Stimulated activated CD8-positive, alpha-beta memory T cell treated with anti-CD3 and anti-CD28 coated beads, Interleukin-2, amount 100 ng/mL, for 1 hour (primary cell): ENCODE results near the gene C4B.
"Not testable (repeated sequence)": the region's sequence is repeated elsewhere in the genome, so short reads cannot be mapped to it uniquely, and the experiment has no call there.

ENCODE experiments used
- DNase-seq, 2 donors: peaks; one replicate each; pipeline ENCODE4 v3.0.0-alpha.2; 2020; ENCODE audit warnings: low read depth in 2 of 2

Gene C4B

DNA sequence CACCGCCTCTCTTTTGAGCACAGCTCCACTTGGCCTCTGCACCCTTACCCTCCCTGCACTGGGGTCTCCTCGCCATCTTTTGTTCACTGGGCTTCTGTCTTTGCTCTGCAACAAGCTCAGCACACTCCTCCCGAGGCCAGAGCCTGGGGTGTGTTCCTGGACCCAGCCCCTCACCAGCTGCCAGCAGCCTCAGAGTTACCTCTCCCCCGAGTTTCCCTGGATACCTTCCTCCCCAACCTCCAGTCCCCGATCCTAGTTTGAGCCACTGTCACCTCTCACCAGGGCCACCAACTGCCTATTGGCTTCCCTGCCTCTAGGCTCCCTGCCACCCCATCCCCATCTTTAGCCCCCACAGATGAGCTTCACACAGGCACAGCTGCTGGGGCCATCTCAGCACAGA is 36.0 kb downstream of the C4B start:
- no peak for DNase-seq

DNA sequence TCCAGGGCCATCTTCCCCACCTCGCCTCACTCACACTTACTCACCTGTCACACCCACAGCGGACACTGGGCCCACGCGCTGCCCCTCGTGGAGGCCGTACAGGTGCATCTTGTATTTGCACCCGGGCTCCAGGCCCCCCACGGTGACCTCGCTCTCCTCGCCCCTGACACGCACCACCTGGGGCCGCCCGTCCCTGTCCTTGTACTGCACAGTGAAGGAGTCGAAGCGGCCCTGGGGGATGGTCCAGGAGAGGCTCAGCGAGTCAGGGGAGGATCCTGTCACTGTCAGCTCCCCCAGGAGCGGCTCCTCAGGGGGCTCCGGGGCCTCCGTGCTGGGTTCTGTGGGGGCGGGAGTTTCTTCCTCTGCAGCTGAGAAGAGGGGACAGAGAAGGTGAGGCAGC is 38.0 kb downstream of the C4B start:
- DNase-seq: not testable (repeated sequence)

DNA sequence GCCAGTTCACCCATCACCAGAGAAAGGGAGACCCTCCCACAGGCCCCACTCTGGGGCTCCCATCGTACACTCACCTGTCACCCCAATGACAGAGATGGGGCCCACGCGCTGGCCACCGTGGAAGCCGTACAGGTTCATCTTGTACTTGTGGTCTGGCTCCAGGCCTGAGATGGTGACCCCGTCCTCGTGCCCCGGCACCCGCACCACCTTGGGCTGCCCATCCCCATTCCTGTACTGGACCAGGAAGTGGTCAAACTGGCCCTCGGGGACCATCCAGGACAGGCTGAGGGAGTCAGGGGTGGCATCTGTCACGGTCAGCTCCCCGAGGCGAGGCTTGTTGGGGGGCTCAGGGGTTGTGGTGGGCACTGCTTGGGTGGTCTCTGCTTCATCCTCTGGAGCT is 38.7 kb downstream of the C4B start:
- DNase-seq: not testable (repeated sequence)

DNA sequence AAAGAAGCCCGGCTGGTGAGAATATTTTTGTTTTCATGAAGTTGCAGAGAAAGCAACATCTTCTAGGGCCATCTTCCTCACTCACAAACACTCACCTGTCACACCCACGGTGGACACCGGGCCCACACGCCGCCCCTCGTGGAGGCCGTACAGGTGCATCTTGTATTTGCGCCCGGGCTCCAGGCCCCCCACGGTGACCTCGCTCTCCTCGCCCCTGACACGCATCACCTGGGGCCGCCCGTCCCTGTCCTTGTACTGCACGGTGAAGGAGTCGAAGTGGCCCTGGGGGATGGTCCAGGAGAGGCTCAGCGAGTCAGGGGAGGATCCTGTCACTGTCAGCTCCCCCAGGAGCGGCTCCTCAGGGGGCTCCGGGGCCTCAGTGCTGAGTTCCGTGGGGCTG is 41.2 kb downstream of the C4B start:
- DNase-seq: not testable (repeated sequence)

DNA sequence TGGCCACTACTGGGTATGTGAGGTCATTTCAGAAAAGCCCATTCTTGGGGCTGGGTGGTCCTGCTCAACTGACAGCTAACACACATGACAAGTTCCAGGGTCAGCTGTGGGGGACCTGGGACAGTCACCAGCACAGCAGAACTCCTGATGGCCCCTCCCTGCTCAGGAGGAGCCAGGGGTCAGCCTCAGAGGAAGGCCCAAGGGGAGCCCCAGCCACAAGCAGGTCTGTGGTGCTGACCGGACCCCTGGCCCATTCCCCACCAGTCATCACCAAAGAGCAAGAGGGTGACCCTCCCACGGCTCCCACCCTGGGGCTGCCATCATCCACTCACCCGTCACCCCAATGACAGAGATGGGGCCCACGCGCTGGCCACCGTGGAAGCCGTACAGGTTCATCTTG is 41.7 kb downstream of the C4B start:
- no peak for DNase-seq

DNA sequence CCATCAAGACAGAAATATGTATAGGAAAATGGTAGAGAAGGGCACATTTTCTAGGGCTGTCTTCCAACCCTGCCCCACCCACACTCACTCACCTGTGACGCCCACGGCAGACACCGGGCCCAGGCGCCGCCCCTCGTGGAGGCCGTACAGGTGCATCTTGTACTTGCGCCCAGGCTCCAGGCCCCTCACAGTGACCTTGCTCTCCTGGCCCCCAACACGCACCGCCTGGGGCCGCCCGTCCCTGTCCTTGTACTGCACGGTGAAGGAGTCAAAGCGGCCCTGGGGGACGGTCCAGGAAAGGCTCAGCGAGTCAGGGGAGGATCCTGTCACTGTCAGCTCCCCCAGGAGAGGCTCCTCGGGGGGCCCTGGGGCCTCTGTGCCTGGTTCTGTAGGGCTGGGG is 43.4 kb downstream of the C4B start:
- no peak for DNase-seq

DNA sequence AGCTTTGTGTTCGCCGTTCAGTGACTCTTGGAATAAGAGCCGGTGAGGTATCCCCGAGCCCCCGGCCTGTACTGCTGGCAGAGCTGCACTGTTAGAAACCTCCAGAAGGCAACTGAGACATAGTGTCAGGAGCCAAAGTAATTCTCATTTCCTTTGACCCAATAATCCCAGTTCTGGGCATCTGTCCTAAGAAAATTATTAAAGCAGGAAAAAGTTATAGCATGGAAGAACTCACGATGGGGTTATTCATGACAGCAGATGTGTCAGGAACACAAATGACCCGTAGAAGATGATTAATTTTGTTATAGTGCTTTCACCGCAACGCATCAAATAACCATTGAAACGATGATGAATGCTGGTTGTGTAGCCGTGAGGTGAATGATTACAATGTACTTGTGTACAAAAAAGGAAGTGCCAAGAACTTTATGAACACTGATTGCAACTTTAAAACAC is 43.9 kb downstream of the C4B start:
- no peak for DNase-seq

DNA sequence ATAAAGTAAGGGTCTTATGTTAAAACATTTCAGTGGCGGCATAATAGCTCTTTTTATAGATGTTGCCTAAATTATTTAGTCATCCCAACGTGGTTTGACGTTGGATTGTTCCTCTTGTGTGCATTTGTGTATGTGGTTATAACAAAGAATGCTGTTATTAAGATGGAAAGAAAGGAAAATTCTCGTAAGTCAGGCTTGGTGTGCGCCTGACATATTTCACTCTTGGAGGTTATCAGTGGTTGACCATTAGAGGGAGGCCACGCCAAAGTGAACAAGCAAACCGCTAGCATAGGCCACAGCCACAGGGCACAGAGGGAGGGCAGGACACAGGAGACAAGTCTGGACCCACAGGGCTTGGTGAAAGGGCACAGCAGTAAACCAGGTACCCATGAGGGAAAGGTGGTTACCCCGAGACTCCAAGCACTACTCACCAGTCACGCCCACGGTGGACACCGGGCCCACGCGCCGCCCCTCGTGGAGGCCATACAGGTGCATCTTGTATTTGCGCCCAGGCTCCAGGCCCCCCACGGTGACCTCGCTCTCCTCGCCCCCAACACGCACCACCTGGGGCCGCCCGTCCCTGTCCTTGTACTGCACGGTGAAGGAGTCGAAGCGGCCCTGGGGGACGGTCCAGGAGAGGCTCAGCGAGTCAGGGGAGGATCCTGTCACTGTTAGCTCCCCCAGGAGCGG is 46.5 kb downstream of the C4B start:
- DNase-seq: no peak

DNA sequence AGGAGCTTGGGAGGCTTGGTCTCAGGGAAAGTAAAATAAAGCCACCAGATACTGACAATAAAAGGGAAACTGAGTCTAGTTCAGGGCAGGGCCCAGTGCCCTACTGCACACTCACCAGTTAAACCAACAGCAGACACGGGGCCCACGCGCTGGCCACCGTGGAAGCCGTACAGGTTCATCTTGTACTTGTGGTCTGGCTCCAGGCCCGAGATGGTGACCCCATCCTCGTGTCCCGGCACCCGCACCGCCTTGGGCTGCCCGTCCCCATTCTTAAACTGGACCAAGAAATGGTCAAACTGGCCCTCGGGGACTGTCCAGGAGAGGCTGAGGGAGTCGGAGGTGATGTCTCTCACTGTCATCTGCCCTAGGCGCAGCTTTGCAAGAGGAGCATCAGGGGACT is 50.1 kb downstream of the C4B start:
- DNase-seq: no peak

DNA sequence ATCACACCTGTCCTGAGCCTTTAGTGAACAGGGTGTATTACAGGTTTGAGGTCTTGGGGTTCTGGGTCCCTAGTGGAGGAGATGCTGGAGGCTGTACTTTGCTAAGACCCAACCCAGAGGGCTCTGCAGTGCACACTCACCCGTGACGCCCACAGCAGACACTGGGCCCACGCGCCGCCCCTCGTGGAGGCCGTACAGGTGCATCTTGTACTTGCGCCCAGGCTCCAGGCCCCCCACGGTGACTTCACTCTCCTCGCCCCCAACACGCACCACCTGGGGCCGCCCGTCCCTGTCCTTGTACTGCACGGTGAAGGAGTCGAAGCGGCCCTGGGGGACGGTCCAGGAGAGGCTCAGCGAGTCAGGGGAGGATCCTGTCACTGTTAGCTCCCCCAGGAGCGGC is 52.9 kb downstream of the C4B start:
- not testable (repeated sequence) for DNase-seq

DNA sequence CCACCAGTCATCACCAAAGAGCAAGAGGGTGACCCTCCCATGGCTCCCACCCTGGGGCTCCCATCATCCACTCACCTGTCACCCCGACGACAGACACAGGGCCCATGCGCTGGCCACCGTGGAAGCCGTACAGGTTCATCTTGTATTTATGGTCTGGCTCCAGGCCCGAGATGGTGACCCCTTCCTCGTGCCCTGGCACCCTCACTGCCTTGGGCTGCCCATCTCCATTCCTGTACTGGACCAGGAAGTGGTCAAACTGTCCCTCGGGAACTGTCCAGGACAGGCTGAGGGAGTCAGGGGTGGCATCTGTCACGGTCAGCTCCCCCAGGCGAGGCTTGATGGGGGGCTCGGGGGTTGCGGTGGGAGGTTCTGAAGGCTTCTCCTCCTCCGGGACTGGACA is 53.7 kb downstream of the C4B start:
- not testable (repeated sequence) for DNase-seq

DNA sequence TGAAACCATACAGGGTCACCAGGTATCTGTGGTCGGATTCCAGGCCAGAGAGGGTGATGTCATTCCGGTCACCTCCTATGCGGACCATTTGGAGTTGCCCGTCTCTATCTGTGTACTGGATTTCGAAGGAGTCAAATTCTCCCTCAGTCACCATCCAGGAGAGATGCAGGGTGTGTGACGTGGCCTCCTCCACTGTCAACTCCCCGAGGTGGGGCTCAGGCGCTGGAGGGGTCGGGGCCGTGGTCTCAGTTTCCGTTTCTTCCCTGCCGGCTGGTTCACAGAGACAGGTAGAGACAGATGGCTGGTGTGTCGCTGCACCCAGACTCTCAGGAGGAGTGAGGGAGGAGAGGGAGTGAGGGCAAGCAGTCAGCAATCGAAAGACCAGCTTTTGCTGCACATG is 54.3 kb downstream of the C4B start:
- DNase-seq: no peak

DNA sequence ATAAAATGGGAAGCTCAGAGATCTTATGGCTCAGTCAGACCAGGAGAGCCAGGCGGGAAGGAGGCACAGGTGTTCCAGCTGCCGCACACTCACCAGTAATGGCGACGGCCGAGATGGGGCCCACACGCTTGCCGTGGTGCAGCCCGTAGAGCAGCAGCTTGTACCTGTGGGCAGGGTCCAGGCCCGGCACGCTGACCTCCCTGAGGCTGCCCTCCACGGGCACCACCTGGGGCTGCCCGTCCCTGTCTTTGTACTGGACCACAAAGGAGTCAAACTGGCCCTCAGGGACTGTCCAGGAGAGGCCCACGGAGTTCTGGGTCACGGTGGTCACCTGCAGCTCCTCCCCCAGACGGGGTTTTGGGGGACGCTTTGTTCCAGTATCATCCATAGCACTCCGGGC is 54.9 kb downstream of the C4B start:
- no peak for DNase-seq

DNA sequence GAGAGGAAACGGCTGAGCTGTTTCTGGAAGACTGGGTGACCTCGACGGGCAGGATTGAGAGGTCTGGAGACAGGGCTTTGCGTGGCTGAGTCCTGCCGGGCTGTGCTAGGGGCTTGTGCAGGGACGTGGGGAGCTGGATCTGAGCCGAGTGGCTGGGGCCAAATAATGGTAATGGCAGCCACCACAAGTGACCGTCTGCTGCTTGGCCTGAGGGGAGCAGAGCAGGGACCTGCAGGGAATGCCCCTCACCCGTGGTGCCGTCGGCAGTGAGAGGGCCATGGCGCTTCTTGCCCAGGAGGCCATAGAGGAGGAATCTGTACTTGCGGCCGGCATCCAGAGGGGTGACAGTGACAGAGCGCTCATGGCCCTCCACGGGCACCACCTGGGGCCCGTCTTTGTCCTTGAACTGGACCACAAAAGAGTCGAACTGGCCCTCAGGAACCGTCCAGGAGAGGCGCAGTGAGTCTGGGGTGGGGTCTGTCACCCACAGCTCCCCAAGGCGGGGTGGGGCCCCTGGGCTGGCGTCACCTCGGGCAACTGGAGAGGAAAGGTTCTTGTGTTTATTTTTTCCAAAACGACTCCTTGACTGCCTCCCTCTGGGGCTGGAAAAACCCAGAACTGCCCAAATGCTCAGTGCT is 55.4 kb downstream of the C4B start:
- DNase-seq: no peak

DNA sequence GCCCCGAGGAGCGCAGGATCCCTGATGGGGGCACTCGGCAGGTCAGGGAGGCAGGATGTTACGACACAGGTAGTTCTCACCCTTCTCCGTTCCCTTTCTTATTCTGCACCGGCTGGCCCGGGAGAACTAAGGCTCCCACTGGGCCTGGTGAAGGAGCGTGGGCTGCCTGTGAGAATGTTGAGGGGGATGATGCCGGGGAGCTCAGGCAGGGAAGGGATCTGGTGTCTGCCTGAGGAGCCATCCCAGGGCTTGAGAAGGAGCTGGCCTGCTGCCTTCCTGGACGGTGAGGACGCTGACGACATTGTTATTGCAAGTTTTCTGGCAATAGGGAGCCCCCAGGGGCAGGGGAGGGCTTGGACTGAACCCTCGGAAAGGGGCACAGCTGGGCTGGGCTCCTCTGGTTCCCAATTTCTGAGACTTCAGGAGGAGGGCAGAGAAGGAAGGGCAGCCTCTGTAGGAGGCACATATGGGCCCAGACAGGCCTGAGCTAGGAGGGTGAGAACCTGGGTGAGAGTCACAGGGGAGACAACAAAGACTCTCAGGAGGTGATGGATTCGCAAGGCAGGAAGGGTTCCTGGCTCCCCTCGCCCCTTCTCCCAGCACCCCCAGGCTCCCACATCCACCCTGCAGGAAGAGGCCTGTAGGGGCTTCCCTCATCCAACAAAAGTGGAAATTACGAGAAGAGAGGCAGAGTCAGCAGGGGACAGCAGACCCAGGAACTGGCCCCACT is 56.4 kb downstream of the C4B start:
- no peak for DNase-seq

DNA sequence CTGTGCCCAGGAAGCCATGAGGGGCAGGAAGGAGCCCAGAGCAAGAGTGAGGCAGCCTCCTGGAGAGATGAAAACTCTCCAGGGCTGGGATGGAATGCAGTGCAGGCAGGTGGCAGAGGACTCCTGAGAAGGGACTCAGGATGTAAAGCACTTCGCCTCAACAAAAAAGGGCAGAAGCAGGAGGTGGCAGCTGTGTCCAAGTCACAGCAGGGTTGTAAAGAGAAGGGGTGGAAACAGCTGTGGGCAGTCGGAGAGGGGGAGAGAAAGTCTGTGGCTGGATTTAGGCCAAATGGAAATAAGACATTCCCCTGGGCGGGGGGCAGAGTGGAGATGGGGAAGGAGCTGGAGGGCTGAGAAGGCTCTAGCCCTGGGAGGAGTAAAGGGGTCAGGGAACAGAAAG is 58.5 kb downstream of the C4B start:
- DNase-seq: no peak

DNA sequence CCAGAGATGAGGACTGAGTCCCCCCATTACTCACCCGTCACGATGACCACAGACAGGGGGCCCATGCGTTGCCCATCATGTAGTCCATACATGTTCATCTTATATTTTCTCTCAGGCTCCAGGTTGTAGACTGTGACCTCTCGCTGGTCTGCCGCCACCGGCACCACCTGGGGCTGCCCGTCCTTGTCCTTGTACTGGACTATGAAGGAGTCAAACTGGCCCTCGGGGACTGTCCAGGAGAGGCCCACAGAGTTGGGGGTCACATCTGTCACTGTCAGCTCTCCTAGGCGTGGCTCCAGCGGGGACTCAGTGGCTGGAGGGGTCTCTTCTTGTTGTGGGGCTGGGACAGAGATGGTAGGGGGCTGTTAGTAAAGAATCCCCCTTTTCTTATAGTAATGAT is 59.0 kb downstream of the C4B start:
- DNase-seq: no peak

DNA sequence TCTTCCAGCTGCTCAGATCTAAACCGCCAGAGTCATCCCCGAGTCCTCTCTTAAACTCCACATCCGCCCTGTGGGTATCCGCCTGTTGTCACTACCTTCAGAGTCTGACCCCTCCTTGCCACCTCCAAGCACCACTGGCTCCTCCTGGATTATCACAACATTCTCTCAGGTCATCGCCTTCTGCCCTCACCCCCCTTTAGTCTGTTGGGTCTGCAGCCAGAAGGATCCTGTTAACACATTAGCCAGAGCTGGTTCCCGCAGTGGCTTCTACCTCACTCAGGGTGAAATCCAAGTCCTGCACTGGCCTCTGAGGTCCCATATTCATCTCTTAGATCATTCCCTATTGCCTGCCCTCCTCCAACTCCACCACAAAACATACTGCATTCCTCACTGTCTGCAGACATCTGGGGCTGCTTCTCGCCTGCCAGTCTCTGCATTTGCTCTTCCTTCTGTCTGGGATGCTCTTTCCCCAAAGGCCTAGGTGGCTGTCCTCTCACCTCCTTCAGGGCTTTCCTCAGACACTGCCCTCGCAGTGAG is 60.5 kb downstream of the C4B start:
- no peak for DNase-seq

DNA sequence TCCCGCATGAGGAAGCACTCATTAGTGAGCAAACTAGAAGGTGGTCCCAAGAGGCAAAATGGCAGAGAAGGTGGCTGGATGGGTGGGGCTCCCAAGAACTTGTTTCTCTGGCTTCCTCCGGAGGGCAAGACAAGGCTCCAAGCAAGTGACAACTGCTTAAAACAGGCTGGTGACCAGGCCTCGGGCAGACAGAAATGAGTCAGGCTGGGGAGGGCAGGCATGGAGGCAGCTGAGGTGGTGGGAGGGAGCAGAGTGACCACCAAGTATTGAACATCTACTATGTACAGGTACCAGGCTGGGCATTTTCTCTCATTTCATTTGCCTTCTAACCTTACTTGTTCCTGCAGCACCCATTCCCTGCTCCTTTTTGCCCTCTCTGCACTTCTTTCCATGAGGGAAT is 61.2 kb downstream of the C4B start:
- DNase-seq: no peak

DNA sequence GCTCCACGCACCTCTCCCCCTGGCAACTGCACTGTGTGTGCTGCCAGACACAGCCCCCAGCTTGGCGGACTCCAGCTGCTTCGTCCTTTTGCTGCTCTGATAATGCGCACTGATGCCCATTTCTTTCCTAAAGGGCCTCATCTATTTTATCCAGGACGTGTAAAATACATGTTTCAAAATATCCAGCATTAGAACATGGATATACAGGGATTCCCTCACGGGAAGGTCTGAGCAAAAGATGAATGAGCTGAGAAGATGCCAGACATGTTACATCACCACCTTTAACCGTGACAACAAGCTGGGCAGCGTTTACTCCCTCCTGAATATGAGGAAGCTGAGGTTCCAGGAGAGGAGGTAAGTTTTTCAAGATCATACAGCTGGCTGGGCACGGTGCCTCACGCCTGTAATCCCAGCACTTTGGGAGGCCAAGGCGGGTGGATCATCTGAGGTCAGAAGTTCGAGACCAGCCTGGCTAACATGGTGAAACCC is 61.8 kb downstream of the C4B start:
- no peak for DNase-seq

DNA sequence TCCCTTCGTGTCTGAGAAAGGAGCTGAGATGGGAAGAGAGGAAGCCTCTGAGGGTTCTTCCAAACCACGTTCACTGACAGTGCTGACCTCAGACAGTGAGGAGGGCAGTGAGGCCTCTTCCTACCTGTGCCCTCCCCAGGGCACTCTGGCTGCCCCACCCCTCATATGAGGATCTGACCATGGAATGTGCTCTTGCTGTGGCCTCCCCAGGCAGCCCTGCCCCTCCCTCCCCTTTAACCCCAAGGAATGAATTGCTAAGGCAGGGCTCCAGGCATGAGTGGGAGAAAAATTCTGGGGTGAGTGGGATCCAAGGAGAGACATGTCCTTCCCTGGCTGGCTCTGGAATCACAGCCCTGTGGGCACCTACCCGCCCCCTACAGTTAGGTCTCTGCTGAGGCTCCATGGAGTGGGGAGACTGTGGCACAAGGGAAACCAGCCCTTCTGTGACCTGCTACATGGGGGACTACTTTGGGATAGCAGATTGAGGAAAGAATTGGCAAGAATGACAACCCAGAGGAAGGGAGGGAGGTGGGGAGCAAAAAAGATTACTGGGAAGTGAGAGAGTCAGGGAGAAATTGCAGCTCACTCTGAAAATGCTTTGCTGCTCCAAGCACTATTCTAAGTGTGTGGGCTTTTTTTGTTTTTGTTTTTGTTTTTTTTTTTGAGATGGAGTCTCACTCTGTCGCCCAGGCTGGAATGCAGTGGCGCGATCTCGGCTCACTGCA is 65.1 kb downstream of the C4B start:
- no peak for DNase-seq
